HG03439 (cell line): ENCODE data around the gene SLC25A26.

Experiments used
- ATAC-seq: cut with Tn5 transposase; IDR thresholded peaks from one replicate; pipeline ENCODE4 v1.9.1; 2021; ENCODE audit warnings: mild to moderate bottlenecking, moderate library complexity; ENCODE audit not compliant: unreplicated experiment

SLC25A26 gene

GRCh38 chr3:66393333-66394005, 172.7 kb downstream of the SLC25A26 start:
- ATAC-seq, result no peak

- no peak for ATAC-seq
Measured at GRCh38 chr3:66394019-66394752, 173.4 kb downstream of the SLC25A26 start.

GRCh38 chr3:66394753-66395249, 174.0 kb downstream of the SLC25A26 start:
- ATAC-seq, result no peak

GRCh38 chr3:66395635-66396034, 174.8 kb downstream of the SLC25A26 start:
- no peak for ATAC-seq

GRCh38 chr3:66396161-66396760, 175.5 kb downstream of the SLC25A26 start:
- ATAC-seq, result no peak

- no peak for ATAC-seq
Measured at GRCh38 chr3:66396888-66397287, 176.1 kb downstream of the SLC25A26 start.

- no peak for ATAC-seq
Measured at GRCh38 chr3:66397745-66398144, 176.9 kb downstream of the SLC25A26 start.

GRCh38 chr3:66398228-66399025, 177.6 kb downstream of the SLC25A26 start:
- no peak for ATAC-seq

- no peak for ATAC-seq
Measured at GRCh38 chr3:66399529-66400232, 178.9 kb downstream of the SLC25A26 start.

GRCh38 chr3:66400411-66401156, 179.8 kb downstream of the SLC25A26 start:
- no peak for ATAC-seq

GRCh38 chr3:66401157-66401550, 180.4 kb downstream of the SLC25A26 start:
- ATAC-seq, result no peak

GRCh38 chr3:66401675-66402491, 181.1 kb downstream of the SLC25A26 start:
- ATAC-seq, result no peak

GRCh38 chr3:66402596-66403290, 181.9 kb downstream of the SLC25A26 start:
- no peak for ATAC-seq

- ATAC-seq, result no peak
Measured at GRCh38 chr3:66403323-66403990, 182.7 kb downstream of the SLC25A26 start.

GRCh38 chr3:66404197-66404596, 183.4 kb downstream of the SLC25A26 start:
- no peak for ATAC-seq

GRCh38 chr3:66404903-66405700, 184.3 kb downstream of the SLC25A26 start:
- no peak for ATAC-seq

GRCh38 chr3:66405701-66406091, 184.9 kb downstream of the SLC25A26 start:
- no peak for ATAC-seq
